Natural killer cell (primary cell): ENCODE data around the gene PUM2. TPM values are rescaled to one million over a fixed set of nuclear protein-coding genes. Genes with fewer than 3 reads are reported as not detected.

Experiments used
- ATAC-seq, 3 donors: fragments of 150-1000 bp in 2 of 3; fragments of 200-7000 bp in 1 of 3; cut with Tn5 transposase; 1 replicate in 1 of 3; 2 replicates in 2 of 3; pipeline ENCODE4 v1.10.0; 2021; ENCODE audit warnings: mild to moderate bottlenecking in 2 of 3, moderate library complexity in 2 of 3
- DNase-seq, 2 donors: peaks; one replicate each; pipeline versions ENCODE4 v3.0.0 to v3.0.0-alpha.2; 2013 to 2021; ENCODE audit warnings: mixed read lengths in 1 of 2
- H3K27ac ChIP-seq: one replicate; pipeline ENCODE4 v1.5.1; 2013; ENCODE audit warnings: mild to moderate bottlenecking, low read length
- H3K27me3 ChIP-seq: one replicate; pipeline ENCODE4 v1.6.1; 2013; ENCODE audit warnings: low read length; ENCODE audit not compliant: control insufficient read depth, insufficient read depth
- H3K36me3 ChIP-seq: one replicate; pipeline ENCODE4 v1.6.1; 2013; ENCODE audit warnings: low read length; ENCODE audit not compliant: control insufficient read depth, insufficient read depth
- H3K4me1 ChIP-seq: one replicate; pipeline ENCODE4 v1.6.1; 2013; ENCODE audit warnings: low read length; ENCODE audit not compliant: control insufficient read depth, insufficient read depth
- H3K4me3 ChIP-seq: one replicate; pipeline ENCODE4 v1.5.1; 2013; ENCODE audit warnings: low read length
- H3K9me3 ChIP-seq: one replicate; pipeline ENCODE4 v1.6.1; 2013; ENCODE audit warnings: low read length; ENCODE audit not compliant: control insufficient read depth, insufficient read depth
- H3K27ac Mint-ChIP-seq, 2 donors: one replicate each; pipeline ENCODE4 v1.8.0; 2022; ENCODE audit warnings: mild to moderate bottlenecking in 2 of 2, mixed read lengths in 2 of 2, moderate library complexity in 1 of 2
- H3K27me3 Mint-ChIP-seq, 2 donors: one replicate each; pipeline ENCODE4 v1.8.0; 2022; ENCODE audit warnings: low read depth in 2 of 2, mixed read lengths in 2 of 2
- H3K36me3 Mint-ChIP-seq: one replicate; pipeline ENCODE4 v1.8.0; 2022; ENCODE audit warnings: mixed read lengths
- H3K4me1 Mint-ChIP-seq, 2 donors: one replicate each; pipeline ENCODE4 v1.8.0; 2022; ENCODE audit warnings: mixed read lengths in 2 of 2
- H3K4me3 Mint-ChIP-seq: one replicate; pipeline ENCODE4 v1.8.0; 2022; ENCODE audit warnings: mild to moderate bottlenecking, moderate library complexity, mixed read lengths
- H3K9me3 Mint-ChIP-seq, 2 donors: one replicate each; pipeline ENCODE4 v1.8.0; 2022; ENCODE audit warnings: mixed read lengths in 2 of 2
- WGBS: methylation state at CpG from one replicate; pipeline ENCODE4 v1.1.7; 2013; ENCODE audit warnings: missing lambda C conversion rate; ENCODE audit not compliant: insufficient coverage; 5-methylcytosine and 5-hydroxymethylcytosine counted together
- intact Hi-C: fragments of 100-400 bp; cut with micrococcal nuclease; formaldehyde crosslinking; loops from one replicate; pipeline ENCODE4 v1.14.2; 2022
- total RNA-seq, 4 donors: library from RNA; stranded (reverse); fragments of 120-200 nt in 1 of 4; gene quantifications; one replicate each; pipeline versions ENCODE4 v1.2.3 to v1.2.4, GENCODE V29; 2013 to 2022
- TF ChIP-seq, protein P1 (sequence below): fragments of 200-600 bp; IDR thresholded peaks from one replicate; pipeline ENCODE4 v1.8.0; 2022; ENCODE audit warnings: antibody characterized with exemption

The PUM2 gene
- total RNA-seq, 3 donors from 2014 or later (not counting 1 experiment from before 2014, with no cell fraction given) = 115 to 157 (median 130) TPM

DNA sequence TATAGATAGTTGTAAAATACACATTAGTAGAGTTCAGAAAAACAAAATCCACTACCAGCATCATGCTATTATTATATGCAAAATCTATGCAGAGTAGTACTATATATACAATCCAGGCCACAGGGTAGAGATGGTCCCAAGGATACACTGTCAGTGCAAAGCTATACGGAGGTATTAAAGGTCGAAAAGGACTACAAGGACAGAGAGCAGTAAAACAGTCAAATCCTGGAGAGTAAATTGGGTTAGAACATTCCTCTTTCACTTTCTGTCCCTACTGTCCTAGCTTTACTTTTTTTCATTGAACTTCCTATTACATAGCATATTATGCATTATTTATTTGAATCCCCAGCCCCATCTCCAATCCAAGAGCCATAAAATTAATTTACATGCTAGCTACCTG is 86.0 kb downstream of the PUM2 start:
- Histone ChIP-seq H3K36me3 (peaks cover 30% of the 10 kb centered on the region), H3K4me3 (no peak overlapping the region), H3K9me3 (no peaks in the 10 kb centered on the region), H3K27me3 (no peaks in the 10 kb centered on the region), H3K4me1 (no peaks in the 10 kb centered on the region), H3K27ac (no peak overlapping the region)
- Mint-ChIP-seq H3K27me3 (no peaks in the 10 kb centered on the region), H3K9me3 (no peaks in the 10 kb centered on the region), H3K4me1 (peaks cover 7 to 14% of the 10 kb centered on the region in 2 donors), H3K36me3 (peaks cover 5% of the 10 kb centered on the region), H3K4me3 (no peak overlapping the region), H3K27ac (peak overlapping the region; percentile 42 to 59)
- DNase-seq (no peak), ATAC-seq (peak in 1 of 3 donors; percentile 13)
- TF ChIP-seq, protein P1, sequence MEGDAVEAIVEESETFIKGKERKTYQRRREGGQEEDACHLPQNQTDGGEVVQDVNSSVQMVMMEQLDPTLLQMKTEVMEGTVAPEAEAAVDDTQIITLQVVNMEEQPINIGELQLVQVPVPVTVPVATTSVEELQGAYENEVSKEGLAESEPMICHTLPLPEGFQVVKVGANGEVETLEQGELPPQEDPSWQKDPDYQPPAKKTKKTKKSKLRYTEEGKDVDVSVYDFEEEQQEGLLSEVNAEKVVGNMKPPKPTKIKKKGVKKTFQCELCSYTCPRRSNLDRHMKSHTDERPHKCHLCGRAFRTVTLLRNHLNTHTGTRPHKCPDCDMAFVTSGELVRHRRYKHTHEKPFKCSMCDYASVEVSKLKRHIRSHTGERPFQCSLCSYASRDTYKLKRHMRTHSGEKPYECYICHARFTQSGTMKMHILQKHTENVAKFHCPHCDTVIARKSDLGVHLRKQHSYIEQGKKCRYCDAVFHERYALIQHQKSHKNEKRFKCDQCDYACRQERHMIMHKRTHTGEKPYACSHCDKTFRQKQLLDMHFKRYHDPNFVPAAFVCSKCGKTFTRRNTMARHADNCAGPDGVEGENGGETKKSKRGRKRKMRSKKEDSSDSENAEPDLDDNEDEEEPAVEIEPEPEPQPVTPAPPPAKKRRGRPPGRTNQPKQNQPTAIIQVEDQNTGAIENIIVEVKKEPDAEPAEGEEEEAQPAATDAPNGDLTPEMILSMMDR = no peak
- WGBS = 95% methylated on average over 2 of the region's 2 CpGs
- intact Hi-C loops = no loop called here

DNA sequence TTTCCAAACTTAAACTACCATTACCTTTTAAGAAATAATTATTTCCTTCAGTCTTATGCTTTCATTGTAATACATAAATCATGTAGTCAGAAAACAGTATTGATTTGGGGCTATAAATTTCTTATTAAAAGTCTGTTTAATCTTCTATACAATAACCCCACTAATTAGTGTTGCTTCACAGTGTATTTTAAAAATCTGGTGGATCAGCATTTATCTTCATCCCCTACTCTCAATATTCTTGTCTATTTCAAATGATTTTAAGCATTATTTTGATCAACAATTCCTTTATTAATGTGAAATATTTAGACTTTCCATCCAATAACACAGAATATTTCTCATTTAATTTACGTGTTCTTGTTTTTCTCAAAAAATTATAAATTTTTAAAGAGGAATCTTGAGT is 93.2 kb downstream of the PUM2 start:
- no peaks in the 10 kb centered on the region for H3K27me3 ChIP-seq
- intact Hi-C loops = no loop called here
- Mint-ChIP-seq H3K36me3 (peaks cover 20% of the 10 kb centered on the region), H3K27ac (no peak overlapping the region), H3K4me1 (no peaks in the 10 kb centered on the region), H3K27me3 (no peaks in the 10 kb centered on the region), H3K9me3 (no peaks in the 10 kb centered on the region), H3K4me3 (no peak overlapping the region)
- DNase-seq (no peak), ATAC-seq (no peak)
- no CpG with 5 or more reads among the region's 1 CpG for WGBS
- no peaks in the 10 kb centered on the region for H3K9me3 ChIP-seq
- TF ChIP-seq, protein P1 = no peak
- H3K4me3 ChIP-seq = no peak overlapping the region
- H3K4me1 ChIP-seq = no peaks in the 10 kb centered on the region
- H3K36me3 ChIP-seq = peaks cover 76% of the 10 kb centered on the region
- H3K27ac ChIP-seq = no peak overlapping the region

DNA sequence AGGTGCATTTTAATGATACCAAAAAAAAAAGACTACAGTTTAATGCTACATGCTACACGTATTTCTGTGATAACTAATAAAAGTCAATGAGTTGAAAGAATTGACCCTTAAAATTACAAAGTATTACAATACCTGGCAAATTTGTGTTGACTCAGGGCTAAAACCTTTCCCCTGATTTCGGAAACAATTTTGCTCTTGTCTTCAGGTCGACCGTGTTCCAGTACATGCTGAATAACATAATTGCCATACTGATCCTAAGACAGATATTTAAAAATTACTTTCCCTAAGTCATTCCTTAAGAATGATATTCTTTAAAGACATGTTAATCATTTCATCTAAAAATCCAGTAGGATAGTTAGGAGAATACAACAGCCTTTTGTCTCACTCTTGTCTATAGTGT is 95.9 kb downstream of the PUM2 start:
- no peaks in the 10 kb centered on the region for H3K4me1 Mint-ChIP-seq
- Histone ChIP-seq H3K9me3 (no peaks in the 10 kb centered on the region), H3K27me3 (no peaks in the 10 kb centered on the region), H3K27ac (no peak overlapping the region), H3K36me3 (peaks cover 79% of the 10 kb centered on the region), H3K4me3 (no peak overlapping the region), H3K4me1 (no peaks in the 10 kb centered on the region)
- DNase-seq (no peak), ATAC-seq (no peak)
- TF ChIP-seq, protein P1 = no peak
- no peak overlapping the region for H3K27ac Mint-ChIP-seq
- 100% methylated on average over 3 of the region's 4 CpGs for WGBS
- no peaks in the 10 kb centered on the region for H3K27me3 Mint-ChIP-seq
- intact Hi-C loops = no loop called here
- H3K36me3 Mint-ChIP-seq = peaks cover 27% of the 10 kb centered on the region
- H3K4me3 Mint-ChIP-seq = no peak overlapping the region
- H3K9me3 Mint-ChIP-seq = no peaks in the 10 kb centered on the region

DNA sequence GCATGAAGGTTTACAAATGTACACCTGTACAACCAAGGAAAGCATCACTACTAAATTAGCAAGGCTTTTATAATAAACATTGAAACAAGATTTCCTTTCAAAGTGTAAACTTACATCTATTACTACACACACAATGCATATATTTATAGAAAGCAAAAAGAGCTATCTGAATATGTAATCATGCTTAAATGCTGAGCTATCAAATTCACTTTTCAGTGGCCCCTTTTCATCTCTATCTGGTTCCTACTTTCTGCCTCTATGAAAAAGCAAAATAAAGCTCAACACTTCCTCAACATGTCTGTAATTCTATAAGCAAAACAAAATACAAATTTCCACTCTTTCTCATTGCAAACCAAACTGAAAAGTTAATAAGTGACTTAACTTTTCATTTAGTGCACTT is 100.2 kb downstream of the PUM2 start:
- ATAC-seq (no peak), DNase-seq (no peak)
- no peaks in the 10 kb centered on the region for H3K27me3 ChIP-seq
- no peak overlapping the region for H3K4me3 Mint-ChIP-seq
- H3K36me3 Mint-ChIP-seq = peaks cover 27% of the 10 kb centered on the region
- no peaks in the 10 kb centered on the region for H3K4me1 ChIP-seq
- peaks cover 66% of the 10 kb centered on the region for H3K36me3 ChIP-seq
- intact Hi-C loops = no loop called here
- H3K27me3 Mint-ChIP-seq = no peaks in the 10 kb centered on the region
- H3K4me3 ChIP-seq = no peak overlapping the region
- TF ChIP-seq, protein P1 = no peak
- no peak overlapping the region for H3K27ac ChIP-seq
- H3K4me1 Mint-ChIP-seq = no peaks in the 10 kb centered on the region
- H3K9me3 ChIP-seq = no peaks in the 10 kb centered on the region
- no peaks in the 10 kb centered on the region for H3K9me3 Mint-ChIP-seq
- H3K27ac Mint-ChIP-seq = peak overlapping the region; percentile 10 to 58
